ENCODE results near the gene ZBTB39.

- TF ChIP-seq, protein P1, sequence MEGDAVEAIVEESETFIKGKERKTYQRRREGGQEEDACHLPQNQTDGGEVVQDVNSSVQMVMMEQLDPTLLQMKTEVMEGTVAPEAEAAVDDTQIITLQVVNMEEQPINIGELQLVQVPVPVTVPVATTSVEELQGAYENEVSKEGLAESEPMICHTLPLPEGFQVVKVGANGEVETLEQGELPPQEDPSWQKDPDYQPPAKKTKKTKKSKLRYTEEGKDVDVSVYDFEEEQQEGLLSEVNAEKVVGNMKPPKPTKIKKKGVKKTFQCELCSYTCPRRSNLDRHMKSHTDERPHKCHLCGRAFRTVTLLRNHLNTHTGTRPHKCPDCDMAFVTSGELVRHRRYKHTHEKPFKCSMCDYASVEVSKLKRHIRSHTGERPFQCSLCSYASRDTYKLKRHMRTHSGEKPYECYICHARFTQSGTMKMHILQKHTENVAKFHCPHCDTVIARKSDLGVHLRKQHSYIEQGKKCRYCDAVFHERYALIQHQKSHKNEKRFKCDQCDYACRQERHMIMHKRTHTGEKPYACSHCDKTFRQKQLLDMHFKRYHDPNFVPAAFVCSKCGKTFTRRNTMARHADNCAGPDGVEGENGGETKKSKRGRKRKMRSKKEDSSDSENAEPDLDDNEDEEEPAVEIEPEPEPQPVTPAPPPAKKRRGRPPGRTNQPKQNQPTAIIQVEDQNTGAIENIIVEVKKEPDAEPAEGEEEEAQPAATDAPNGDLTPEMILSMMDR (conservative IDR thresholded peaks at IDR 0.05): no peak
- TF ChIP-seq ZFX (IDR thresholded peaks at IDR 0.05): no peak
Measured at GRCh38 chr12:56979628-56980027, 26.7 kb downstream of the ZBTB39 start.
